ENCODE data around the gene ATP1B3.
"Not testable (repeated sequence)": the region's sequence is repeated elsewhere in the genome, so short reads cannot be mapped to it uniquely, and the experiment has no call there.

Gene ATP1B3

GRCh38 chr3:141909408-141909807, 33.0 kb downstream of the ATP1B3 start:
- no peak for DNase-seq

- DNase-seq, result not testable (repeated sequence)
These were observed 33.5 kb downstream of the ATP1B3 start for GRCh38 chr3:141909986-141910385.

- peak; percentile 77 to 85 (median 84) for DNase-seq
These were observed 36.8 kb downstream of the ATP1B3 start for GRCh38 chr3:141913150-141913811.

- no peak for DNase-seq
These were observed 37.9 kb downstream of the ATP1B3 start for GRCh38 chr3:141914311-141914710.

- DNase-seq, result no peak
These were observed 38.6 kb downstream of the ATP1B3 start for GRCh38 chr3:141915016-141915415.

- no peak for DNase-seq
These were observed 39.3 kb downstream of the ATP1B3 start for GRCh38 chr3:141915766-141916165.

GRCh38 chr3:141920701-141921100, 44.3 kb downstream of the ATP1B3 start:
- DNase-seq, result no peak

- no peak for DNase-seq
These were observed 44.9 kb downstream of the ATP1B3 start for GRCh38 chr3:141921316-141921715.

GRCh38 chr3:141925677-141926076, 49.2 kb downstream of the ATP1B3 start:
- not testable (repeated sequence) for DNase-seq

GRCh38 chr3:141926929-141927328, 50.5 kb downstream of the ATP1B3 start:
- no peak for DNase-seq

- no peak for DNase-seq
These were observed 52.3 kb downstream of the ATP1B3 start for GRCh38 chr3:141928631-141929270.

GRCh38 chr3:141929341-141929995, 53.0 kb downstream of the ATP1B3 start:
- DNase-seq, result no peak

- DNase-seq, result no peak
These were observed 54.4 kb downstream of the ATP1B3 start for GRCh38 chr3:141930801-141931200.

- no peak for DNase-seq
These were observed 57.2 kb downstream of the ATP1B3 start for GRCh38 chr3:141933421-141934300.

- no peak for DNase-seq
These were observed 57.9 kb downstream of the ATP1B3 start for GRCh38 chr3:141934354-141934753.

GRCh38 chr3:141938011-141938500, 61.6 kb downstream of the ATP1B3 start:
- no peak for DNase-seq

- no peak for DNase-seq
These were observed 63.3 kb downstream of the ATP1B3 start for GRCh38 chr3:141939759-141940158.

GRCh38 chr3:141940194-141940776, 63.8 kb downstream of the ATP1B3 start:
- DNase-seq, result peak; percentile 55 to 68 (median 58)

GRCh38 chr3:141941093-141941492, 64.7 kb downstream of the ATP1B3 start:
- peak in 2 of 3 donors; percentile 20 to 22 for DNase-seq

GRCh38 chr3:141942006-141942405, 65.6 kb downstream of the ATP1B3 start:
- no peak for DNase-seq

- DNase-seq, result no peak
These were observed 69.5 kb downstream of the ATP1B3 start for GRCh38 chr3:141945726-141946485.

GRCh38 chr3:141949399-141949798, 73.0 kb downstream of the ATP1B3 start:
- no peak for DNase-seq

Data from suppressor macrophage treated with lipopolysaccharide for 1 hour (primary cell).